Hematopoietic multipotent progenitor cell treated with erythropoietin and hydrocortisone succinate and interleukin-3 and kit ligand, for 17 days (in vitro differentiated cells): ENCODE results near the gene YPEL2.

Experiments
- DNase-seq: peaks from one replicate; pipeline ENCODE4 v3.0.0-alpha.2; 2015; ENCODE audit warnings: low spot score

YPEL2 gene

DNA sequence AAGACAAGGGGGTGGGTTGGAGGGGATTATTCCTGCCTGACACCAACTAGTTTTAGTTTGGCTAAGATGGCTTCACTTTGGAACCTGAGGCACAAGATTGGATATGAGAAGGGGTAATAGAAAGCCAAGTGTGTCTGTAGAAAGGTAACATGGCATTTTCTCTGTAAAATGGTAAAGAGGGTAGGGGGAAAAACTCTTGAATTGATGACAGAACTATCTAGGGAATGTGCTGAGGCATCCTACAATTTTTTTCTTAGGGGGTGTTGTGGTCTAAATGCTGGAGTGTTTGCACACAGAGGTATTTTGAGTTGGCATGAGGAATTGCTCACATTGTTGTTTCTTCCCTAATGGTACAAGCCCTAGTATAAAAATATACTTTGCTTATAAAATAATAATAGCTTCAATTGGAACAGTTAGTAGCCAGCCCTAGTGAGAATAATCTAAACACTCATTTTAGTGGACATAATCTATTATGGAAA lies 25.8 kb downstream of the YPEL2 start:
- no peak for DNase-seq

DNA sequence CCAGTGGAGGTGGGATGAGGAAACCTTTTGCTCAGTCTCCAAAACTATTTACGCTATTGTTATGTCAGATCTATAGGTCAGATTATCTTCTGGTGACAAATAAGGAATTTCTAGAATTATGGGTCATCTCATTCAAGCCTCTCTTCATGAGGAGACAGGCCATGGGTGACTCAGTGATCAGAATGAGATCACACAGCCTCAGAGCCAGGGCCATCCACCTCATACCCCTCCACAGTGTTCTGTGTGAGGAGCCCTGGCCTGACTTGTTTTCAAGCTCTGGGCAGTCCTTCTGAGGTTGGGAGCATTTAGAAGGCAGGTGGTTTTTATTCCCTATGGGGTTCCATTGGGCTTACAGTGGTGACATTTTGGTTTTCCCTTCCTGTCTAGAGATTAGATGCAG lies 26.5 kb downstream of the YPEL2 start:
- DNase-seq: no peak

DNA sequence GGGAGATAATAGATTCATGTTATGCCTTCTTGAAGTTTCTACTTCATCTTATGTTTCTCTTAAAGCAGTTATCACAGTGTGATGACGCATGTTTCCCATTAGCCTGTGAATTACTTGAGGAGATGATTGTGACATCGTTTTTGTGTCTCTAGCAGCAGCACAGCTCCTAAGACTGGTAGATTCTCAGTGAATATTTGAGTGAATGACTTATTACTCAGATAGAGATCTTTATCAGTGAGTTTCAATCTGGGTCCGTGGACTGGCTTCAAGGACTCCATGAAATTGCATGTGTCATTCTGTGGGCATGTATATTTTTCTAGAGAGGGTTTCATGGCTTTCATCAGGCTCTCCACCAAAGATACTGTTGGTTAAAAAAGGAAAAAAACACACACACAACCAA lies 29.9 kb downstream of the YPEL2 start:
- DNase-seq: no peak

DNA sequence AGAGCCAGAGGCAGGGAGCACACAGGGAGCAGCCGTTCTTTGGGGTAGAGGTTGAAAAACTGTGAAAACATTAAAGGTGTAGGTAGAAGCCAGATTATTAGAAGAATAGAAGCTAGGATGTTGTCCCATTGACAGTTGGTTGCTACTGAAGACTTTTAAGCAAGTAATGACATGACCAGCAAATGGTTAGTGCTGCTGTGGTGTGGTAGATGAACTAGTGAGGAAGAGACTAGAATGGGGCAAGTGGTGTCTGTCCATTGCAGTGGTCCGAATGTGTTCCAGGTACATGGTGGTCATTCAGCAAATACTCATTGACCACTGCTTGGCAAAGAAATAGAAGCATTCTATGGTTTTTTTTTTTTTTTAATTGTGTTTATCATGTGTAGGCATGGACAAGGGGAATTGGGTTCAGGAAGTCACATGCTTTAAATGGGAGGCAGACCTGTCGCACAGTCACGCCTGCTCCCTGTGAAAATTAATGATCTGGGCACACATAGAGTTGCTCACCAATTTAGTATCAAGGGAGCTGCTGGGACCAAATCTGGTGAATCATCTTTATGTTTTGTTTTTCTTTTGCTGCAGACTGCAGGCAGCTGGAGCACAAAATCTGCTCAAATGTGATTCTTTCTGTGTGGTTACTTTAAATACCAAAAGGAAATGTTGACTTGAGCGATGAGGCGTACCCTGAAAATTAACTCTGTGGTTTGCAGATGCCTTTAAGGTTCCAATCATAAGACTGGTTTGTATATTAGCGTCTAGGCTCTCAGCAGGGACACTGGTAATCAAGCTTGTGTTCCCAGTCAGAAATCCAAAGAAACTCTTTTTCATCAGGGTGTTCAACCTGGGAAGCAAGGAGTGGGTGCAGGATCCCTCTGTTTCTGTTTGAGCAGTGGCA lies 30.7 kb downstream of the YPEL2 start:
- DNase-seq: no peak

DNA sequence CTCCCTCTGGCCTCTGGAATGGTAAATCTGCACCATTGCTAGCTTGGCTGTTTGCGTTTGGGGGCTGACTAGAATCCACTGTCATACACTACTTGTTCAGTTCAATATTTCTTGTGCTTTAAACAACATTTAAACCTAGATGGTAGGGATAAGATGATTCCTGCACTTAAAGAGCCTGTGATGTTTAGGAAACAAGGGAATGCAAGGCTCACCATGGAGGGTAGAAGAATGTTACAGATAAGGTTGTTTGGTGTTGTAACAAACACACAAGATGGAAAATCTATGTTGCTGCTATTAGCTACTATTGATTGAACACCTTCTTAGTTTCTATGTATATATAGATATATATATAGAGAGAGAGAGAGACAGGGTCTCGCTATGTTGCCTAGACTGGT lies 31.4 kb downstream of the YPEL2 start:
- DNase-seq: no peak

DNA sequence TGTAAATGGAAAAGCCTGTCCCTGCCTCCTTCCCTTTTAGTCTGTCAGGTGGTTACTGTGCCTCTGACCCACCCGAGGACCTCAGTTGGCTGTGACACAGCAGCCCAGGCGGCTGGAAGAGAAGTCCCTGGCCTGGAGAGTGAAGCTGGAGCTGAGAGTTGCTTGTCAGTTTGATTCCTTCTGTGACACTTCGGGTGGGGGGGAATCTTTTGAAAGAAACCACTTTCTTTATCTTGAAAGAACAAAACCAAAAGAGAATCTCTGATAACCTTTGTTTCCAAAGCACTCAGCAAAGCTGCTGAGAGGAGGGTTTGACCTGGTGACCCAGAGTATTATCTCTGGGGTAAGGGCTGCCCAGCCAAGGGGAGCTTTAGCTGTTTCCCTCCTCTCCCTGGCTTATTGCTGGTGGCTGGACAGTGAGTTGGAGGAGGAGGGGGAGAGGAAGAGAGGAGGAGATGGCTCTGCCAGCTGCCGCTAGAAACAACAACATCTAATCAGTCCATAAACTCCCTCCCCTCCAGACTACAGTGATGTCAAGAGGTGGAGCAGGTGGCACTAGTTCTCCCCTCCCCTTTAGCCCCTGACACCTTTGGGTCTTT lies 34.0 kb downstream of the YPEL2 start:
- no peak for DNase-seq

DNA sequence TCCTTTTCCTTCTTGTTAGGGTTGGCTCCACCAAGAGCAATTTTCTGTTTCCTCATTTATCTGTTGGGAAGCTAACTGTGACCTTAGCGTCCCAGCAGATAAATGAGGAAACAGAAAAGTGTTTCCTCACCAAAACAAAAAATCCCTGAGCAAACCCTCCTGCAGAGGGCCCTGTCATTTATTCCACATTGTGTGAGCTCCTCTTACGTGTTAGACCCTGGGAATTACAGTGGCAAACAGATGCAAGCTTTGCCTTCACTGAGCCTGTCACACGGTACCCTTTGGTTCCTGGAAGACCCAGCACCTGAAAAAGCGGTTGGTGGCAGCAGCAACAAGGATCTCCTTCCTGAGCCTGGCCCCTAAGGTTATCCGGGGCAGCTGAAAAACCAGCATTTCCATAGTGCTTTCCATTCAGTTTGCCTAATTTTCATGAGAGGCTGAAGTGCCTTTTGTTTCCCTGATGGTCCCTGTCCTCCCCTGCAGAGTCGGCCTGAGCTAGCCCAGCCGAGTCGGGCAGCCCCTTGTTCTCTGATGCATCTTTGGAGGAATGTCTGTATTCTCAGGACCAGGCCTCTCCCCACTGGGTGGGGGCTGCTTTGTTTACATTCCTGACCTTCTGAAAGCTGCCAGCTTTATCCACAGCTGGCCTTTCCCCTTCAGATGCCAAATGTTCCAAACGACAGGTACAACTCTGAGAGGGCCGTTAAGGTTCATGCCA lies 34.7 kb downstream of the YPEL2 start:
- no peak for DNase-seq

DNA sequence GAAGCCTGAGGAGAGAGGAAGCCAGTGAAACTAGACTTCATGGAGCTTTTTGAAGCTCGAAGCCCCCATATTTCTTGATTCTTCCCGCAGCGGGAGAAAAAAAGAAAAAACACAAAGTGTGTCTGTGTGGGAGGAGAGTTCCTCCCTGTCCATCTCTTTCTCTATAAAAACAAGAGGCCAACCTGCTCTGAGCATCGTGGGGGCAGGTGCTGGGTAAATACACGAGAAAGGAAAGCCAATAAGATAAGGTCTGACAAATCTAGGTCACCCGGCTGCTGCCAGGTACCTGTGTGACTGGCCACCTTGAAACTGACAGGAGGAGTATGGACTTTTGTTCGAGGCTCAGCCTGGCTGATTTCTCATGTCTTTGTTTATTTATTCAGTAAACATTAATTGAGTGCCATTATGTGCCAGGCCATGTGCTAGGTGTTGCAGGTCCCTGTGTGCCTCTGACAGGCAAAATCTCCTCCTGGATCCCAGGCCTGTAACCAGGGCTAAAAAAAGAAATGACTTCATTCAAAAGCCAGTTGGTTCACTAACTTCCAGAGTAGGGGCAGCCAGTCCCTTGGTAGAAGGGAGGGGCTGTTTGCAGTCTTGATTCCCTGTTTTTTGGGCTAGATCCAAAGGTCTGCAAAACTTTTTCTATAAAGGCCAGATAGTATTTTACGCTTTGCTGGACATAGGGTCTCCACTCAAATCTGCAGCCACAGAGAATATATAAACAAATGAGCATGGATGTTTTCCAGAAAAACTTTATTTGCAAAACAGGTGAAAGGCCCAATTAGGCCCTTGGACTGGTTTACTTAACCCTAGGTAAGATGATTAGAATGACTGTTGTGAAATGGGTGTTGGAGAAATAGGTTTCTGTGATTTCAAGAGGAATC lies 35.6 kb downstream of the YPEL2 start:
- DNase-seq: no peak

DNA sequence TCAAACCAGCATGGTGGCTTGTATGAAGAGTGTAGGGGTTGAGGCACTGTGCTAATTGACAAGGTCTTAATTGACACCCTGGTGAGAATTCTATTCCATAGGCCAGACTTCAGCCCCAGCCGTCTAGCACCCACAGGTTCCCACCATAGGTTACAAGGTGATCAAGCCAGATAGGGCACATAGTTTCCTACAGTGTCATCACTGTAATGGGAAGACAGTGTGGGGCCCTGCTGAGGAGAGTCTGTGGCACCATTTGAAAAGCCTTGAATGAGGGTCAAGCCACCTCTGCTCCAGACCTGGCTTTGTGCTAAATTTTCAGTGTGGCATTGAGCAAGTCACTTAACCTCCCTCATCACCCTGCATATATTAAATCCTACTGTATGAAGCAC lies 36.2 kb downstream of the YPEL2 start:
- no peak for DNase-seq

DNA sequence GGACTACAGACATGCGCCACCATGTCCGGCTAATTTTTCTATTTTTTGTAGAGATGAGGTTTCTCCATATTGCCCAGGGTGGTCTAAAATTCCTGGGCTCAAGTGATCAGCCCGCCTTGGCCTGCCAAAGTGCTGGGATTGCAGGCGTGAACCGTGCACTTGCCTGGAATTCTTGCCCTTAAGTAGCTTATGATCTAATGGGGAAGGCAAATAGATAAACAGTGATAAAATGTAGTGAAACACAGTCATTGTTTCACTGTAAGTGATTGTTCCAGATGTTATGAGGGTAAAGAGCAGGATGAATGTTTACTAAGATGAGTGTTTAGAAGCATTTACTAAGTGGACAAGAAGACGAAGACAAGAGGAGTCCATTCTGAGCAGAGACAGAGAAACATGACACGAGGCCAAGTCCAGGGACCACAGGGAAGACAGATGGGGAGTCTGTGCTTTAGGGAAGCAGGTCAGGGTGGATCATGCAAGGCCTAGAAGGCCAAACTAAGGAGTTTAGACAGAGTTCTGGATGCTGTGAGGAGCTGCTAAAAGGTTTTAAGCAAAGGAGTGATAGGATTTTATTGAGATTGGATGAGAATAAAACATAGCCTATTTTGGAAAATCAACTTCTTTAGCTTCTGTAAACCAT lies 36.9 kb downstream of the YPEL2 start:
- DNase-seq: no peak

DNA sequence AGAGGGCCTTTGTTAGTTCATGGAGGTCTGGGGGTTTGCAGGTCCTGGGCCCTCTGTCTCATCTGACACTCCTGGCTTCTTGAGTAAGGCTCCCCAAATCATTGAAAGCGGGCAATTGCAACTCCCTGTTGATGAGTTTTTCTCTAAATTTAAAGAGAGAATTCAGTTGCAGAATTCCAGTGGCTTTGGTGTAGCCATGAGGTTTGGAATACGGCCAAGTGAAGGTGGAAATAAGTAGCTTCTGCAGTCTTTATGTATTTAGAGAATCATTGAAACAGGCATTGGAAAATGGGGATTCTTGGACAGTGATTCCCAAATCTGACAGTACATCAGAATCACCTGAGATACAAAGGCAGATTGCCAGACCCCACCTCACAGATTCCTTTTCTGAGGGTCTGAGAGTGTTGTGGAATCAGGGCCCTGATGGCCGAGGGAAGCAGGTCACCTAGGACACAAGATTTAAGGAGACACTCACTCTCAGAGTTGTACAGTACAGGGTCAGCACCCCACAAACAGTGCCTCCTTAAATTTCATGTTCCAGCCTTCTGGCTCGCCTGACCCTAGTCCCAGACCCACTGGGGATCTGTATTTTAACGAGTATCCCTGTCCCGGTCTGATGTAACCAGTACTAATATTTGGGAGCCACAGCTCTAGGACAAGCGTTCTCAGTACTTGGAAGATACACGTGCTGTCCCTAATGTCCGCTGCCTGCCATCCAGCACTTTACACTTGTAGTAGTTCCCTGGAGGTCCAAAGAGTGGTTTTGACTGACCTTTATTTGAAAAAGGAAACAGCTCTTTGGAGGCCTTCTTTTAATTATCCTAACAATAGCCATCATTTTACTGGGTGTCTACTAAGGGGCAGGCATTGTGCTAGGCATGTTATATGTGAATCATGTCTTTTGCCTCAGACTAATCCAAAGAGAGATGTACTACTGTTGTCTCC lies 37.8 kb downstream of the YPEL2 start:
- DNase-seq: no peak

DNA sequence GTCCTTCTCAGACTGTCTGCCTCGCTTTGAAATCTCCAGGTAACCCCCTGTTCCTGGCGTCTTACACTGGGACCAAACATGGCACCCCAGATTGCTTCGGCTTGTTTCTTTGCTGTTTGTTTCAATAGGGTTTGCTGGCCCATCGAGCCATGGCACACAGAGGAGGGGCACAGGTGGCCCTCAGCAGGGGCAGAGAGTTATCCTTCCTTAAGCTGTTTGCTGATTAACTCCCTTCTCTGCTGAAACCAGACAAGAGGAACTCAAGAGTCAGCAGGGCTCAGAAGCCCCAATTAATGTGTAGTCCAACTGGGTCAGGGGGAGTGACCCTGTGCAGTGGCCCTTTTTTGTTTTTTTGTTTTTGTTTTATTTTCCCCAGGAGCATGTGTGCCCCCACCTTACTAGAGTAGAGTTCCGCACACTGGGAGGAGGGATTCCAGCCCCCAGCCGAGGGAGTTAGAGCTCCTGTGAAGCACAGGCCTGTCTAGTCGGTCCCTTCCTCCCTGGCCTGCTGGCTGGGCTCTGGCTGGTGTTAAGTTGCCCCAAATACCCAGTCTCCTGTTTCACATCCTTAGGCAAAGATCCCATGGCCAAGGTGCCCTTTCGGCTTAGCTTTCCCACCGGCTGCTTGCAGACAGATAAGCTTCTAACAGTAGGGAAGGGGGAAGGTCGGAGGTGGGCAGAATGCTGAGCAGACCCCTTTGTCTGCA lies 39.3 kb downstream of the YPEL2 start:
- DNase-seq: no peak

DNA sequence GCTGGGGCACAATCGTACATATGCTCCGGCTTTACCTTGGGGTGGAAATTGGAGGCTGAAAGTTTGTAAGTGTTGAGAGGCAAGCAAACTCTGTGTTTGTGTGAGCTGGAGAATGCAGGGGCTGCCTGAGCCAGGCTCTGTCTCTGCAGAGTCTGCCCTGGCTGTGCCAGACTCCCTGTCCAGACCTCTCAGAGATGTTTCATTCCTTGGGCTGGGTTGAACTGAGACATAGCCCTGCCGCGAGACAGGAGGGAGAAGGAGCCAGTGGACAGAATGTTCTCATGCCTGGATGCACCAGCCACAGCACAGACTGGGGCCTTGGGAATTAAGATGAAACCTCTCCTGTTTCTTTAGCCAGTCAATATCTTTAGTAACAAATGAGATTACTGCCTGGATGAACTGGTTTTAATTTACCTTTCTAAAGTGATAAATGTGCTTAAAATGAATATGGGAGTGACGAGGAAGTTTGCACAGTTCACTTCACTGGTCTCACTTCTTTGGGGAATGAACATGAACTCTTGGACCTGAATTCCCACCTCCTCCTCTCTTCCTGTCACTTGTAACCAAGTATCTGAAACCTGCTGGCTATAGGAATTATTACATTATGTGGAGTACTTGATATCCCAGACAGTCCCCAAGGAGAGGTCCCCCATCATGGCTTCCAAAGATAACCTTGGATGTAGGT lies 40.1 kb downstream of the YPEL2 start:
- DNase-seq: no peak

DNA sequence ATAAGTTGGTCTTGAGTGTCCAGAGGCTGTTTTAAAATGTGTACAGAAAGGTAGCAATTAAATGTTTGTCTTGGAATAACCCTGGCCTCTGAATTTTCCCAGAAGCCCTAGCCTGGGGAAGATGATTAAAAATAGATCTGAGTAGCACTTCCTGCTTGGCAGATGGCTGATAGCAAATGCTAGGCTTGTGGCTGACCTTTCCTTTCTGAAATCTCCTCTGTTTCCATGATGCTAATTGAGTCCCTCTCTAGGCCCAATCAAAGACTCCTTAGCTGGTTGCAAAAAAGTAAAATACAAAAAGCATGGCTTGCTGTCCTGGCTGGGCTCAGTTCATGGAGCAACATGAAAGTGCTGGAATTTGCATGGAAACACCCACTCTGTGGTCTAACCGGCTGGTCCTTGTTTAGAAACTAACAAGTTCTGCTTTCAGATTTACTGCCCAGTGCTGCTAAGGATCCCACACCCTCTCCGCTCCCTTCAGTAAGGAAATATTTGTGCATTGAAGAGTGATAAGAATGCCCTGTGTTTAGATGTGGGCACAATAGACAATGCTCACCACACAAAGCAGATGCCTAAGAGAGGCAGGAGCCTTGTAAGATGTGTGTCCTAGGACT lies 40.8 kb downstream of the YPEL2 start:
- DNase-seq: no peak

DNA sequence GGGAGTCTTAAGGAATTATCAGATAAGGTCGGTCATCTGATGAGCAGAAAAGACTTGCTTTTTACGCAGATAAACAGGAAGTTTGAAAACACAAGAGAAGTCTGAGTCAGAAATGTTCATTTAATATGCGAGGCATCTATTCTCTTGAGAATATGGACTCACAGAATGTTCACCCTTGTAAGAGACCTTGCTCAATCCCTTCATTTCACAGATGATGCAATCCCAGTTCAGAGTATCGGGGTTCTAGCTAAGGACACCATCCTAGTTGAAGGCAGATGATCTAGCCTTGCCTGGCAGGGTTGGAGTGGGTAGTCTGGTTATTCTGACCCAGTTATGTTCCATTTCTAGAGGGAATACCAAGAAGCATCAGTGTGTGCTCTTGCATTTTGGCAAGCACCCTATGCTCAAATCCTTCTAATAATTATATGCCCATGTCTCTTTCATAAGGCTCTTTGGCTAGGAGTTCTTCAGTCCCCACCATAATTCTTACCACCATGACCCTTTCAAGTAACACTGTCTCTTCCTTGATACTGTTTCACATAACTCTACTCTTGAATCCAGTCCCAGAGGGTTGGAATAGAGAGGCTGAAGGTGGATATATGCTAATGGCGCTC lies 42.5 kb downstream of the YPEL2 start:
- DNase-seq: no peak

DNA sequence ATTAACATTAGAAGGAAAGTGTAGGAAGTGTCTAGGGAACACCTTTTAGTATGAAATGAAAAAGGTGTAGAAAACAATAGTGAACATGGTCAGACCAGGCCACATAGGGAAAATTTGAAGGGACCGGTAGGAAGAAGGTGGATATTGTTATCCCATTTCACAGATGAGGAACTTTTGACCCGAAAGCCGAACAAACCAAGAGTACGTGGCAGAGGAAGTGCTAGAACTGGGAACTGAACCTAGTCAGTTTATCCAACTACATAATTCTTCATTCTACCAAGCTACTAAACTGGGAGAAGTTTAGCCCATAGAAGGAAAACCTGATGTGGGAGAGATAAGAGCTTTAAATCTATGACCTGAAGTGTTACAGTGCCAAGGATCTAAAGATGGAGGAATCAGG lies 43.2 kb downstream of the YPEL2 start:
- DNase-seq: no peak

DNA sequence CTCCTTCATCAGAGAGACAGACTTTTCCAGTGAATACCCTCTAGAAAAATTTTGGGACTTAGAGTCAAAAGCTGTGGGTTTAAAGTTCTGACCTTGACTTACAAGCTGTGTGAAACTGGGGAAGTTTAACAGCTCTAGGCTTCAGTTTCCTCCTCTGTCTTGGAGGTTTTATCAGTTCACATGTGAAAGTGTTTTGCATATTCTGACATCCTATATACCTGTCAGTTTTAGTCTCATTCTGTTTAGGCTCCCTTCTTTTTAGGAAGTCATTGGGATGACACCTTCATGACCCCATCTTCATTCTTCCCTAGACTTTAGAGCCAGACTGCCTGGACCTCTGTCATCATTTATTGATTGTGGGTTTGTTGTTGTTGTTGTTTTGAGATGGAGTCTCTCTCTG lies 44.4 kb downstream of the YPEL2 start:
- DNase-seq: no peak

DNA sequence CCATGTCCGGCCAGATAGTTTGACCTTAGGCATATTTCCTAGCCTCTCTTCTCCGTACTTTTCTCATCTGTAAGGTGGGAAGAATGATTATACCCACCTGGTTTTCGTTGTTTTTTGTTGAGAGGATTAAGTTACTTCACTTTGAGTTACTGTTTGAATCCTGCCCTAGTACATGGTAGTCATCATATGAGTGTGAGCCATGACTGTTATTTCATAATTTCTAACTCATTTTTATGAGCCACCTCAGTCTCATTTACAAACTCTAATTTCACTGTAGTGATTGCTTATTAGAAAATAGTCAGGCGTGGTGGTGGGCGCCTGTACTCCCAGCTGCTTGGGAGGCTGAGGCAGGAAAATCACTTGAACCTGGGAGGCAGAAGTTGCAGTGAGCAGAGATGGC lies 45.1 kb downstream of the YPEL2 start:
- DNase-seq: no peak
